ENCODE data around the gene SHISAL1.

Gene SHISAL1

GRCh38 chr22:44349594-44349993, 36.8 kb upstream of the SHISAL1 start:
- H3K4me1 Mint-ChIP-seq = peaks cover 4% of the 10 kb centered on the region
- H3K27me3 Mint-ChIP-seq = peaks cover 1% of the 10 kb centered on the region
- H3K36me3 Mint-ChIP-seq = no peaks in the 10 kb centered on the region
- H3K27ac Mint-ChIP-seq = no peak overlapping the region
- H3K4me3 Mint-ChIP-seq = no peak overlapping the region
- H3K9me3 Mint-ChIP-seq = no peaks in the 10 kb centered on the region

GRCh38 chr22:44348971-44349560, 36.3 kb upstream of the SHISAL1 start:
- Mint-ChIP-seq H3K9me3 (no peaks in the 10 kb centered on the region), H3K27ac (no peak overlapping the region), H3K27me3 (peaks cover 1% of the 10 kb centered on the region), H3K36me3 (no peaks in the 10 kb centered on the region), H3K4me3 (no peak overlapping the region), H3K4me1 (peaks cover 4% of the 10 kb centered on the region)

GRCh38 chr22:44347549-44347948, 34.8 kb upstream of the SHISAL1 start:
- Mint-ChIP-seq H3K27me3 (no peaks in the 10 kb centered on the region), H3K4me3 (no peak overlapping the region), H3K9me3 (no peaks in the 10 kb centered on the region), H3K36me3 (no peaks in the 10 kb centered on the region), H3K27ac (no peak overlapping the region), H3K4me1 (peaks cover 4% of the 10 kb centered on the region)

- Mint-ChIP-seq H3K27me3 (no peaks in the 10 kb centered on the region), H3K27ac (no peak overlapping the region), H3K36me3 (no peaks in the 10 kb centered on the region), H3K9me3 (no peaks in the 10 kb centered on the region), H3K4me1 (peaks cover 4% of the 10 kb centered on the region), H3K4me3 (no peak overlapping the region)
Observed at GRCh38 chr22:44347080-44347479, 34.3 kb upstream of the SHISAL1 start.

GRCh38 chr22:44345872-44346271, 33.1 kb upstream of the SHISAL1 start:
- no peaks in the 10 kb centered on the region for H3K27me3 Mint-ChIP-seq
- H3K36me3 Mint-ChIP-seq = no peaks in the 10 kb centered on the region
- no peaks in the 10 kb centered on the region for H3K4me1 Mint-ChIP-seq
- no peak overlapping the region for H3K4me3 Mint-ChIP-seq
- H3K9me3 Mint-ChIP-seq = no peaks in the 10 kb centered on the region
- H3K27ac Mint-ChIP-seq = no peak overlapping the region

GRCh38 chr22:44344407-44344806, 31.7 kb upstream of the SHISAL1 start:
- Mint-ChIP-seq H3K36me3 (no peaks in the 10 kb centered on the region), H3K27me3 (no peaks in the 10 kb centered on the region), H3K27ac (no peak overlapping the region), H3K4me3 (no peak overlapping the region), H3K9me3 (no peaks in the 10 kb centered on the region), H3K4me1 (no peaks in the 10 kb centered on the region)

GRCh38 chr22:44342347-44342956, 29.7 kb upstream of the SHISAL1 start:
- Mint-ChIP-seq H3K4me3 (no peak overlapping the region), H3K9me3 (no peaks in the 10 kb centered on the region), H3K4me1 (no peaks in the 10 kb centered on the region), H3K27ac (no peak overlapping the region), H3K27me3 (no peaks in the 10 kb centered on the region), H3K36me3 (no peaks in the 10 kb centered on the region)

- H3K9me3 Mint-ChIP-seq = no peaks in the 10 kb centered on the region
- no peaks in the 10 kb centered on the region for H3K36me3 Mint-ChIP-seq
- H3K4me3 Mint-ChIP-seq = no peak overlapping the region
- no peaks in the 10 kb centered on the region for H3K27me3 Mint-ChIP-seq
- no peak overlapping the region for H3K27ac Mint-ChIP-seq
- H3K4me1 Mint-ChIP-seq = no peaks in the 10 kb centered on the region
Observed at GRCh38 chr22:44341431-44342346, 28.9 kb upstream of the SHISAL1 start.

GRCh38 chr22:44340271-44341239, 27.8 kb upstream of the SHISAL1 start:
- Mint-ChIP-seq H3K9me3 (no peaks in the 10 kb centered on the region), H3K36me3 (no peaks in the 10 kb centered on the region), H3K27ac (no peak overlapping the region), H3K4me3 (no peak overlapping the region), H3K27me3 (no peaks in the 10 kb centered on the region), H3K4me1 (no peaks in the 10 kb centered on the region)

GRCh38 chr22:44338906-44339305, 26.2 kb upstream of the SHISAL1 start:
- no peaks in the 10 kb centered on the region for H3K4me1 Mint-ChIP-seq
- no peak overlapping the region for H3K27ac Mint-ChIP-seq
- no peaks in the 10 kb centered on the region for H3K36me3 Mint-ChIP-seq
- no peaks in the 10 kb centered on the region for H3K9me3 Mint-ChIP-seq
- no peaks in the 10 kb centered on the region for H3K27me3 Mint-ChIP-seq
- H3K4me3 Mint-ChIP-seq = no peak overlapping the region

- no peaks in the 10 kb centered on the region for H3K27me3 Mint-ChIP-seq
- no peaks in the 10 kb centered on the region for H3K36me3 Mint-ChIP-seq
- no peaks in the 10 kb centered on the region for H3K9me3 Mint-ChIP-seq
- no peak overlapping the region for H3K27ac Mint-ChIP-seq
- no peak overlapping the region for H3K4me3 Mint-ChIP-seq
- no peaks in the 10 kb centered on the region for H3K4me1 Mint-ChIP-seq
Observed at GRCh38 chr22:44338177-44338810, 25.5 kb upstream of the SHISAL1 start.

- Mint-ChIP-seq H3K27me3 (no peaks in the 10 kb centered on the region), H3K9me3 (no peaks in the 10 kb centered on the region), H3K4me1 (no peaks in the 10 kb centered on the region), H3K27ac (no peak overlapping the region), H3K36me3 (no peaks in the 10 kb centered on the region), H3K4me3 (no peak overlapping the region)
Observed at GRCh38 chr22:44337678-44338004, 24.9 kb upstream of the SHISAL1 start.

- Mint-ChIP-seq H3K27ac (no peak overlapping the region), H3K9me3 (no peaks in the 10 kb centered on the region), H3K4me1 (no peaks in the 10 kb centered on the region), H3K4me3 (no peak overlapping the region), H3K36me3 (no peaks in the 10 kb centered on the region), H3K27me3 (peaks cover 2% of the 10 kb centered on the region)
Observed at GRCh38 chr22:44336962-44337677, 24.4 kb upstream of the SHISAL1 start.

- Mint-ChIP-seq H3K36me3 (no peaks in the 10 kb centered on the region), H3K27me3 (peaks cover 5% of the 10 kb centered on the region), H3K4me3 (no peak overlapping the region), H3K9me3 (no peaks in the 10 kb centered on the region), H3K4me1 (no peaks in the 10 kb centered on the region), H3K27ac (no peak overlapping the region)
Observed at GRCh38 chr22:44335903-44336803, 23.4 kb upstream of the SHISAL1 start.
